LNCAP (cell line): ENCODE data around the gene PLSCR4.

Experiments
- CTCF ChIP-seq: fragments of 450-650 bp; IDR thresholded peaks from 2 replicates; pipeline ENCODE4 v1.5.1; 2017; ENCODE audit warnings: mild to moderate bottlenecking

PLSCR4 gene

GRCh38 chr3:146166826-146167225, 84.1 kb downstream of the PLSCR4 start:
- no peak for TF ChIP-seq CTCF

GRCh38 chr3:146166415-146166821, 84.5 kb downstream of the PLSCR4 start:
- no peak for TF ChIP-seq CTCF

- no peak for TF ChIP-seq CTCF
Measured at GRCh38 chr3:146165877-146166276, 85.0 kb downstream of the PLSCR4 start.

GRCh38 chr3:146164971-146165769, 85.7 kb downstream of the PLSCR4 start:
- TF ChIP-seq CTCF = no peak

- TF ChIP-seq CTCF = no peak
Measured at GRCh38 chr3:146164506-146164905, 86.4 kb downstream of the PLSCR4 start.

- TF ChIP-seq CTCF = no peak
Measured at GRCh38 chr3:146164071-146164470, 86.8 kb downstream of the PLSCR4 start.

- TF ChIP-seq CTCF = no peak
Measured at GRCh38 chr3:146163584-146163983, 87.3 kb downstream of the PLSCR4 start.

- TF ChIP-seq CTCF = no peak
Measured at GRCh38 chr3:146162561-146162960, 88.3 kb downstream of the PLSCR4 start.
